Measurements from ENCODE around the gene FST.

DNA sequence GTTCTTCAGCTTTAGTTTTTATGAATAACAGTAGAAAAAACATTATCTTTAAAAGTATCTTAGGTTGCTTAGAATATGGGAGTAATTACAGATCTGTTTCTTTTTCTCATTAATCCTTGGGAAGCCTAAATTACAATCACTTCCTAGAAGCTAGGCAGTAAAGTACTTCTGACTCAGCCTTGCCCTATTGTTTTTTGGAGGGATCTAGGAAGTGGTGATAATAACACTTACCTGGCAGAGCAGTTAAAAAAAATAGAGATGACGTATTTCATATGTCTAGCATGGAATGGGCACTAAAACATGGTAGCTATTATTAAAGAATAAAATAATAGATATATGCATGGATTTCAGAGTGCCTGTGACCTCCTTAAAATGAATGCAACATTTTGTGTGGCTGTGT, 8.2 kb upstream of the FST start:
- TF ChIP-seq, protein P1, sequence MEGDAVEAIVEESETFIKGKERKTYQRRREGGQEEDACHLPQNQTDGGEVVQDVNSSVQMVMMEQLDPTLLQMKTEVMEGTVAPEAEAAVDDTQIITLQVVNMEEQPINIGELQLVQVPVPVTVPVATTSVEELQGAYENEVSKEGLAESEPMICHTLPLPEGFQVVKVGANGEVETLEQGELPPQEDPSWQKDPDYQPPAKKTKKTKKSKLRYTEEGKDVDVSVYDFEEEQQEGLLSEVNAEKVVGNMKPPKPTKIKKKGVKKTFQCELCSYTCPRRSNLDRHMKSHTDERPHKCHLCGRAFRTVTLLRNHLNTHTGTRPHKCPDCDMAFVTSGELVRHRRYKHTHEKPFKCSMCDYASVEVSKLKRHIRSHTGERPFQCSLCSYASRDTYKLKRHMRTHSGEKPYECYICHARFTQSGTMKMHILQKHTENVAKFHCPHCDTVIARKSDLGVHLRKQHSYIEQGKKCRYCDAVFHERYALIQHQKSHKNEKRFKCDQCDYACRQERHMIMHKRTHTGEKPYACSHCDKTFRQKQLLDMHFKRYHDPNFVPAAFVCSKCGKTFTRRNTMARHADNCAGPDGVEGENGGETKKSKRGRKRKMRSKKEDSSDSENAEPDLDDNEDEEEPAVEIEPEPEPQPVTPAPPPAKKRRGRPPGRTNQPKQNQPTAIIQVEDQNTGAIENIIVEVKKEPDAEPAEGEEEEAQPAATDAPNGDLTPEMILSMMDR (IDR thresholded peaks at IDR 0.05; ENCODE audit: low read depth, low read length): no peak
- no peak for TF ChIP-seq EZH2phosphoT487 (IDR thresholded peaks at IDR 0.05; ENCODE audit: low read depth)

Measured in OCI-LY3 (cell line).